ENCODE data around the gene FOXI3.

The FOXI3 gene

DNA sequence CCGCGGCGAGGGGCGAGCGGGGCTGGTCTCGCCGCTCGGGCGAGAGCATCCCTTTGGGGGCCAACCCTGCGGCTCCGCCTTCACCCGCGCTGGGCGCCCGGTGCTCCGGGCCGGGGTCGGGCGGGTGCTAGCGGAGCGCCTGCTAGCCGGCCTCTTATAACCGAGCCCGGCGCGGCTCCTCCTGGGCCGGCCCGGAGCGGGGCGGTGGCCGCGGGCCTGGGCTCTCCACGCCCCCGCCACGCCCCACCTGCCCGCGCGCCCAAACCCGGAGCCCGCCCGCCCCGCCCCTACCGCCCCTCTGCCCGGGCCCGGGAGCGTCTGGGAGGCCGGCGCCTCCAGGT, at the start of gene FOXI3:
Gene FOXI3 (minus strand): TSS at position 129 of the 341 bp plus-strand sequence. CDS start 158 bp downstream, outside the sequence.
- no peak for DNase-seq (ENCODE audit: low read depth)

DNA sequence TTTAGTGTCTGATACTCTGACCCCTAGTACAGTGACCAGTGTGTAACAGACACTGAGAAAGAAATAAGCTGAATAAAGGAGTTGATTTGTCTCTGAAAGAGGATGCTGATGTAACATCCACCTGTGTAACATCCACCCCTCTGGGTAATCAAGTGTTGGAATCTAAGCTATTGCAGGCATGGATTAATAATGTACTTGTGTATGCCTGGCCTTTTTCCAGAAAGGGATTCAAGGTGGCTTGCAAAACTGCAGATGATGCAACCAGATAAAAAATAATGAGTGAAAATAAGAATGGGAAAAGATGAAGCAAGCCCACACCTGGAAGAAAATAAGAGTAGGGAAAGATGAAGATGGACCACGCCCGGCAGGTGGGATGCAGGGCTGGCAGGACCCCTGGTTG, 48.2 kb upstream of the FOXI3 start:
- DNase-seq (ENCODE audit: low read depth): no peak

DNA sequence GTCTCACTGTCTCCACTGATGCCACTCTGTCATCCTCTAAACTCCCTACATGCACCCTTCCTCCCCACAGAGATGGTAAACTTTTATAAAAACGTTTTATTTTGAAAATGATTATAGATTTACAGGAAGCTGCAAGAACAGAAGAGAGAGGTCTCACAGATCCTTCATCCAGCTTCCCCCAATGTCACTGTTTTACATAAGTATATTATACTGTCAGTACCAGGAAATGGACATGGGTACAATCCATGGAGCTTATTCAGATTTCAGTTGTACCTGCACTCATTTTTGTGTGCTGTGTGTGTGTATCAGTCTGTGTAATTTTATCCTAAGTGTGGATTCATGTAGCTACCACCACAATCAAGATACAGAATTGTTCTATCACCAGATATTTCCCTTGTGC, 46.7 kb upstream of the FOXI3 start:
- DNase-seq (ENCODE audit: low read depth): no peak

DNA sequence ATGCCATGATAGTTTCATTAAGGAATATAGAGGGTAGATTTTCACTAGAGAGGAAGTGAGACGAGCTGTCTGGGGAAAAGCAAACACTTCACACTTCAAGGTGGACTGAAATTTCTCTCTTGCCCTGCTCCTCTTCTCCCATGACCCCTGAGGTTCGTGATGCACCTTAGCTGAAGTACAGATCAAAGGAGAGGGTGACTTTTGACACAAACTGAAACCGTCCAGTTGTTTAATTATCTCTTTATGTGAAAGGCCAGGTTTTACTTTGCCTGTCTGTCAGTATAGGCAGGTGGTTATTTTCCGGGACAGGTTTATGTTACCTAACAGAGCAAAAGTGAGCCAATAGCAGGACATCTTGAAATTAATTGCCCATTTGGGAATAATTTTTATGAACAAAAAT, 41.0 kb upstream of the FOXI3 start:
- DNase-seq (ENCODE audit: low read depth): no peak

DNA sequence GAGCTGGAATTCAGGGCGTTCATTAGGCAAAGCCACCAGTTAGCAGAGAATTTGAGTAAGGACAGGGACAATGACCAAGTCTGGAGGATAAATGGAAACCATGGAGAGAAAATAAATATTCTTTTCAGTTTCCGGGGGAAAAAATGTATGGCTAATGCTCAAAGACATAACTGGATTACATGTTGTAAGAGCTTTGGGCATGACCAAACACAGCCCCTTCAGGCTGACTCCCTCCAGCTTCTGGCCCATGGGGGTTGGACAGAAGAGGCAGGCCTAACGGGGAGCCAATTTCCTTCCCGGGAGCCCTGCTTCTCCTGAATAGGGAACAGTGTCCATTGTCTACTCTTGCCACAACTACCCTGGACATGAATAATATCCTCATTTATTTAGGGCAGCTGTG, 39.5 kb upstream of the FOXI3 start:
- no peak for DNase-seq (ENCODE audit: low read depth)

DNA sequence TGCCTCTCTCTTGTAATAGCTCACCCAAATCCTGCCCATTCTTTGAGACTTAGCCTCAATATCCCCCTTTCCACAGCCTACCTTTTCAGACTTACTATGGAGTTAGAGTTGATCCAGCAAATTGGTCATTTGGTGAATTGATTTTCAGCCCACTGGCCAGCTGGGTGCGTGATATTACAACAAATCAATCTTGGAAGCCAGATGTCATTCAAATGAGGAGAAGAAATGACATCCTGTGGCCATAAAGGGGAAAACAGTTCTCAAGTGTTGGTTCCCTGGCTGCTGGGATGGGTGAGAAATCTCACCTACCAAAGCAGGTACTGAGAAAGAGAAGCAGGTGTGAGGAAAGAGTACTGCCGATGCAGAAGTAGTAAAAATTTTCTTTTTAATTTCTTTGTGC, 36.7 kb upstream of the FOXI3 start:
- DNase-seq (ENCODE audit: low read depth): no peak

DNA sequence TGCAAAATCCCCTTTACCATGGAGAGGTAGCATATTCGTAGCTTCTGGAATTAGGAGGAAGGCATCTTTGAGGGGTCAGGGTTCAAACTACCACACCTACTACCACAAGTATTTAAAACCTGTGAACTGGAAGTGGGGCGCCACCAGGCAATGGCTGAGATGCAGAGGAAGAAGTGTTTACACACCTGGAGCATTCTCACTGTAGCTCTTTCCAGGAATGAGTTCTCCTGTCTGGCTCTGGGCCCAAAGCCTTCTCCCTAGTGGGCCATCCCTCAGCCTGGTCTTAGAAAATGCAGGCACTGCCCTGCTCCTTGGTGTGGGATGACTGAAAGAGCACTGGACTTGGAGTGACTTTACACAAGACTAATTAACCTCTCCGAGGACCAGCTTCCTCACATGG, 30.7 kb upstream of the FOXI3 start:
- no peak for DNase-seq (ENCODE audit: low read depth)

DNA sequence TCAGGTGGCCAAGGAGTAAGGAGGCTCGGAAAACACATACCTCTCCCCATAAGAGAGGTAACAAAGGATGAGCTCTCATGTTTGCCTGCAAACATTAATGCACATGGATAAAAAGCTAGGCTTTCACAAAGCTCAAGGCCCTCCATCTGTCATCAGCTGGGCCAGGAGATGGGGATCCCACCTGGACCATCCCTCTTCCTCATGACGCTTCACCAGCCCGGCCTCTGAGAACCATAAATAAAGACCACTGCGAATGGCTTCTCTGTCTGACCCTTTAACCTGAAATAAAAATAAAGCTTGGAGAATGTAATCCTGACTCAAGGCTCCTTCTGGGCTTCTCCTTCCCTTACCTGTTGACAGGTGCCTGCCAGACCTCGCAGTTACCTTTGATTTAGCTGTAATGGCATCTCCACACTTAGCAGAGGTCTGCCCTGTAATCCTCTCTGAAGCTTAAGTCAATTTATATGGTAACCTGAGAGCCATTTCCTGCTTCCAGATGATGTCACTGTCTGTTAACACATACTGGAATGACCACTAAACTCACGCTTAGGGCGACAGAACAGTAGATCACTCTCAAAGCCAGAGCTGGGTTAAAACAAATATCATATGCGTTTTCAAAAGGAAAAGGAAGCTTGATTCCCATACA, 29.3 kb upstream of the FOXI3 start:
- no peak for DNase-seq (ENCODE audit: low read depth)

DNA sequence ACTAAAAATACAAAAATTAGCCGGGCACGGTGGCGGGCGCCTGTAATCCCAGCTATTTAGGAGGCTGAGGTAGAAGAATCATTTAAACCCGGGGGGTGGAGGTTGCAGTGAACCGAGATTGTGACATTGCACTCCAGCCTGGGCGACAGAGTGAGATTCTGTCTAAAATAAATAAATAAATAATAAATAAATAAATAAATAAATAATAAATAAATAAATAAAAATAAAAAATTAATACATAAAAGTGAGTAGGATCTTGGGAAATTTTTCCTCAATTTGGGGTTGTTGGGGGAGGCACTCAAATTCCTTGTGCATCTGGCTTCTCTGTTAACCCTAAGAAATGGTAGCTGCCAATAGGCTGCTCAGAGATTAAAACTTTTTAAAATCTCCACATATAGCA, 20.3 kb upstream of the FOXI3 start:
- no peak for DNase-seq (ENCODE audit: low read depth)

DNA sequence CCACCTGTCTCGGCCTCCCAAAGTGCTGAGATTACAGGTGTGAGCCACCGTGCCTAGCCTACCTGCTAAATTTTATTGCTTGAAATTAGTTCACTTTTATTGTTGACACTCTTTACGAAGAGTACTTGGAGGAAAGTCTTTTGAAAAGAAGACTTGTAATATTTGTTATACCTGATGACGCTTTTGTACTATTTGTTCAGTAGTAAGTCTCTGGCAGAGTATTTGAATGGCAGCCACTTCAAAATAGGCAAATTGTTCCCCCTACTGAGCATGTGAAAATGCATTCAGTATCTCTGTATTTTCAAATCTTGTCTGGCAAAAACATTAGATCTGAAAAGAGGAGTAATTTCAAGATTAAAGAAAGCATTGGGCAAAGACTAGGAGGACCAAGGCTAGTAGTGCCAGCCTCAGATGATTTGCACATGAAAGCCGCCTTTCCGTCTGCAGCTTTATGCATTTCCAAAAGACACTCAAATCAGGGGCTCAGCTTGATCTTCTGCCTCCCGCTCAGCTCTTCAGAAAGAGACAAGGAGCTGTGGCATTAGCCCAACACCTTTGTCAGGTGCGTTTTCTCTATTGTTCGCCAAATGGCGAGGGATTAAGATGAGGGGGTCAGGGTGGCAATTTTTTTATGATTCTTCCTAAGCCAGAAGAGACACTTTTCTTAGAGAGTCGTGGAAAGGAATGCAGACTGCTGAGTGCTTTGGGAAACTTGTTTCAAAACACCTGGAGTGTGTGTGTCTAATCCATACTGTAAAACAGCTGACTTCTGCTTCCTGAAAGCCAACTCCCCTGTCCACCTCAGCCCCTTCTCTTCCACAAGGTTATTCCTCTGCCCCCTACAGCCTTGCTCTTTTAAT, 18.8 kb upstream of the FOXI3 start:
- DNase-seq (ENCODE audit: low read depth): no peak

DNA sequence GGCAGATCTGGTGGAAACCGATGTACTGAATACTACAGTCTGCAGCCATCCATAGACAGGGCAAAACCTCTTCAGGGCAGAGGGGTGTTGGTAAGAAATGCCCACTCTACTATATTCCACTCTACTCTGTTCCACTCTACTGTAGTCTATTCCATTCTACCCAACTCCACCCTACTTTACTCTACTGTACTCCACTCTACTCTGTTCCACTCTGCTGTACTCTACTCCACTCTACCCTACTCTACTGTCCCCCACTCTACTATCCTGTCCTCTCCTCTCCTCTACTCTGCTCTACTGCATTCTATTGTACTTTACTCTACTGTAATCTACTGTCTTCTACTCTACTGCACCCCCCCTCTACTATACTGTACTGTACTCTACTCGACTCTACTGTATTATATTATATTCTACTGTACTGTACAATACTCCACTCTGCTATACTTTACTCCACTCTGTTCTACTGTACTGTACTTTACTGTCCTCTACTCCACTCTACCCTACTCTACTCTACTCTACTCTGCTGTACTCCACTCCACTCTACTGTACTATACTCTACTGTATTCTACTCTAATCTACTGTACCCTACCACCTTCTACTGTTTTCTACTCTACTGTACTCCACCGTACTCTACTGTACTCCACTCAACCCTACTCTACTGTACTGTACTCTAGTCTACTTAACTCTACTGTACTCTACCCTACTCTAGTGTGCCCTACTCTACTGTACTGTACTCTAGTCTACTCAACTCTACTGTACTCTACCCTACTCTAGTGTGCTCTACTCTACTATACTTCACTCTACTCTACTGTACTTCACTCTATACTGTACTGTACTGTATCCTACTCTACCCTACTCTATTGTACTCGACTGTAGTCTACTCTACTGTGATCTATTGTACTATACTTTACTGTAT, 17.0 kb upstream of the FOXI3 start:
- no peak for DNase-seq (ENCODE audit: low read depth)

DNA sequence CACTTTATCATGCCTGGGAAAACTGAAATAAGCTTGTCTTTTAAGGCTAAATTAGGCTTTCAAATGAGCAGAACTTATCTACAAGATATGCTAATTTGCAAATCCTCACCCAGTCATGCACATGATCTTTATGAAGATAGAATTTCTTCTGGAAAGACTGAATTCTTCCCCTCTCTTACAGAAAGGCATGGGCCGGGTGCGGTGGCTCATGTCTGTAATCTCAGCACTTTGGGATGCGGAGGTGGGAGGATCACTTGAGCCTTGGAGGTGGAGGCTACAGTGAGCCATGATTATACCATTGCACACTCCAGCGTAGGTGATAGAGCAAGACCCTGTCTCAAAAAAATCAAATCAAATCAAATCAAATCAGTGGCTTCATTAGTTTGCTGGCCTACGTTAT, 11.7 kb upstream of the FOXI3 start:
- no peak for DNase-seq (ENCODE audit: low read depth)

DNA sequence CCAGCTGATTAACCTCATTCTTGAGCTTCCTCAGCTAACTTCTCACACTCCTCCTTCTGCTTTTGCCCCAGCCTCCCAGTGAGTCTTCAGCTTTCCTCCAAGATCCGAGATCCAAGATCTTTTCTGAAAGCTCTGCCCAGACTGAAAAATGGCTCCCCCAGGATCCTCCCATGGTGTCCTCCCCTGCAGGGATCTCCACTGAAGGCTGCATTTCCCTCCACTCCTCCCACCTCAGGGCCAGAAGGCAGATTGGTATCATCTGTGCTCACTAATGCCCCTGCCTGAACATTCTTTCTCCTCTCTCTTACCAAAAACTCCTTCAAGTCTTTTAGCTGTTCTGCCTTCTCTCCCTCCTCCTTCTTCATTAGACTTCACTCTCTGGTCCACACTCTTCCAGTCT, 6.1 kb upstream of the FOXI3 start:
- DNase-seq (ENCODE audit: low read depth): no peak

DNA sequence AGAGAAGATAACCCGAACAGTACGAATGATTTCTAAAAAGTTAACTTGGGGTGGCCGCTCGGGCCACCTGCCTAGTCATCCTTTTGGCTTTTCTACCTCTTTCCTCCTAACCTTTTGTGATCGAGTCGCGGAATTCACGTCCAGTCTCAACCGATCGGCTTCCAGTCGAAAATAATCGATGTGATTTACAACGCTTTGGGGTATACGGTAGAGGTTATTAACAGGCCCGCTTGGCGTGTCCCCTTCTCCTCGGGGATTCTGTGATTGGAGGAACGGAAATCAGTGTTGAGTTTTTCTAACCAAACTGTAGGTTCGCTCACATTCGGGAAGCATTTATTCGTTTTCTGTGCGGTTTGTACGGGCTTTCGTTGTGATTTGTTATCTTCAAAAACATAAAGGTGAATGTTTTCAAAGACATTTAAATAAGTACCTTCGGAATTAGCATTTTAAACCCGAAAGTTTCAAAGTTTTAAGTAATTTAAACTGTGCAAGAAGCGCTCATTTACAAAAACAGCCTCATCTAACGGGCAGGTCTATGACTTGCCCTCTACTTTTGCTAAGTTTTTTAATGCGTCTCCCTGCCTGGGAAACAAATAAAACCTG, 588 bp upstream of the FOXI3 start:
- DNase-seq (ENCODE audit: low read depth): no peak

DNA sequence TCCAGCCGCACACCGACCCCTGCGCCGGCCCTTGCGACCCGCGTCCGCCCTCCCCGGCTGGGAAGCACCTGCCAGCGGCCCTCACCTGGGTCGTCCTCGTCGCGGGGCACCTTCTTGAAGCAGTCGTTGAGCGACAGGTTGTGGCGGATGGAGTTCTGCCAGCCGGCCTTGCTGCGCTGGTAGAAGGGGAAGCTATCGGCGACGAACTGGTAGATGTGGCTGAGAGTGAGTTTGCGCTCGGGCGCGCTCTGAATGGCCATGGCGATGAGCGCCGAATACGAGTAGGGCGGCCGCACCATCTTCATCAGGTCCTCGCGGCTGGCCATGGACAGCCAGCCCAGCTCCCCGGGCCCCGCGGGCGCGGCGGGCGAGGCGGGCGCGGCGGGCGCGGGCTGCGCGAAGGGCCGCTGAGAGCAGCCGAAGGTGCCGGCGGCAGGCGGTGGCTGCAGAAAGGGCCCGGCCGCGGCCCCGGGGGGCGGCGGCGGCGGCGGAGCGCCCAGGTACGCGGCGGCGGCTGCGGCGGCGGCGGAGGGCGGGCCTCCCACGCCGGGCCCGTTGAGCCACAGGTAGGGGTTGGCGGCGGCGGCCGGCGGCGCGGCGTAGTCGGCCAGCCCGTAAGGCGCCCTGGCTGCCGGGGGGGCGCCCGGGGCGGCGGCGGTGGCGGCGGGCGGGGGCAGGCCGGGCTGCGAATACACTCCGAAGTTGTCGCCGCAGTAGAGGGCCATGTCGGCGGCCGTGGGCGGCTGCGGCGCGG, 505 bp downstream of the FOXI3 start:
- DNase-seq (ENCODE audit: low read depth): no peak

DNA sequence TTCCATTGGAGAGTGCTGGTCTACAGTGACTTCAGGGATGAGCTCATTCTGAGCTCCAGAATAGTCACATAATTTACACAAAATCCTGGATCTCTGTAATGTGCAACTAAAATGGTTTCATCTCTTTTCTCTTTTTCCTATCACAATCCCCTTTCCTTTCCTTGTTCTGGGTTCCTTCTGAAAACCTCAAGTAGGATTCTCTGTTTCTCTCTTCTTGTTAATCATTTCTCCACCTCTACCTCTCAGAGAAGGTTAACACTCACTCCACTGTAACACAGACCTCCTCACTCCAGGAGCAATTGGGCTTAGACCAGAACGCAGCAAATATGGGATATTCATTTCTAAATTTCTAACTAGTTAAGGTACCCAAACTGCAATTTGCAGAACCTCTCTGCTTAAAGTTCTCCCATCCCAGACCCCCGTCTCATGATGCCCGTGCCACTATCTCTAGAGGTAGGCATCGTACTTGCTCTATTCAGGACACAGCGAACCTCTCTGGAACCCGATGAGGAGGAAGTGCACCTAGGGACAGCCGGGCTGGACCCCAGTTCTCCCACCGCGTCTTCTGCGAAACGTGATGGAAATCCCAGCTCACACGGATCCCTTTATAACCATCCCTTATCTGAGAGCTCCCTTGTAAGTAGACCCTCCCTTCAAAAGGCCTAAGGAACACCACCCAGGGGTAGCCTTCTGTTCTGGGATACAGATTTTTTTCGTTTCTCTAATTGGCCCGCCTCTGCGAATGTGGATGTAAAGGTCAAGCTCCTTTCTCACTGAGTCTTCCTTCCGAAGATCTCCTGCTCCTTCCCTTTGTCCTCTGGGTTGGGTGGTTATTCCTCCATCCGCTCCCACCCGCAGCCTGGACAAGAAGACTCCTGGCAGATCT, 1.3 kb downstream of the FOXI3 start:
- DNase-seq (ENCODE audit: low read depth): no peak

DNA sequence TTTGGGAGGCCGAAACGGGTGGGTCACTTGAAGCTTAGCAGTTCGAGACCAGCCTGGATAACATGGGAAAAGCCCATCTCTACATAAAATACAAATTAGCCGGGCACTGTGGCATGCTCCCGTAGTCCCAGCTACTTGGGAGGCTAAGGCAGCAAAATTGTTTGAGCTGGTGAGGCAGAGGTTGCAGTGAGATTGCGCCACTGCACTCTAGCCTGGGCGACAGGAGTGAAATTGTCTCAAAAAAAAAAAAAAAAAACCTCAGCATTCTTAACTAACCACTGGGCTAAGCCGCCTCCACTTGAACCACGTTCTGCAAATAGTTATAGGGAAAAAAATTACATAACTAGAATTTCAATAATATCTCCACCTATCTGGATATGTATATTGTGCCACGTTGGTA, 2.3 kb downstream of the FOXI3 start:
- DNase-seq (ENCODE audit: low read depth): no peak

DNA sequence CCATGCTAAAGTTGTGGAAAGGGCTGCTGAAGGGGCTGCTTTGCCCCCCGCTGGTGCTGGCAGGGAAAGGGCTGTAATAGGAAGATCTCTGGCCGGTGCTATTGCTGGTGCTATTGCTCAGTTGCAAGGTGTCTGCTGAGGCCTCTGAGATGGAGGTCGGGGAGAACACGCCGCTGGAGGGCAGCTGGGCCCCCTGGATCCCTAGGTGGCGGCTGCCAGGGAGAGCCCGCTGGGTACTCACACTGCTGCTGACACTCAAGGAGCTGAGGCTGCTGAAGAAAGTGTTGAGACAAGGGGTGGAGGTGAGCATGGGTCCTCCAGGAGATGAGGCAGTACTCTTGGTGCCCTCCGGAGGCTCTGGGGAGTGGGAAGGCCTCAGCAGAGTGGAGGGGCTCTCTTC, 4.2 kb downstream of the FOXI3 start:
- no peak for DNase-seq (ENCODE audit: low read depth)

DNA sequence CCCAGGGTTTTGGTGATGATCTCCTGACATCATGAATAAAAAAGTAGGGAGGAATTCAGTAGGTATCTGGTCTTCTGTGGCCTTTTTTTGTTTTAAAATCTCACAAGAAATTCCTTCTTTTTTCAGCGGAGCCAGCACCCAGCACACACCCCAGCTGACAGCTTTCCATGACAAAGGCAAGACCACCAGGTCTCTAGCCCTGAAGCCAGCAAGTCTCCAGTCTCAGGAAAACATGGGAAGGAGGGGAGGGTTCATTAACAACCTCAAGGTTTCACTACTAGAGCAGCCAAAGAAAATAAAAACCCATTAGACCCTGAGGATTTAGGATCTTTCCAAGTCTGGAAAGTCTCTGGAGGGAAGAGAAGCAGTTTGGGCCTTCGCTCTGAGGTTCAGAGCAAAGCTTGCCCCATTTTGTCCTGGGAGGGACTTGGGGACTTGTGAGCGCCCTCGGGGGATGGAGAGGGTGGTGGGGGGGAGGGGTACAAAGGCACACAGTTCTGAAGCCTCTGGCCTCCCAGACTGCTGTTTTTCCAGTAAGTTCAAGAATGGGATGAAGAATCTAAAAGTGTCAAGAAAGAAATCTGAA, 9.0 kb downstream of the FOXI3 start:
- DNase-seq (ENCODE audit: low read depth): no peak

DNA sequence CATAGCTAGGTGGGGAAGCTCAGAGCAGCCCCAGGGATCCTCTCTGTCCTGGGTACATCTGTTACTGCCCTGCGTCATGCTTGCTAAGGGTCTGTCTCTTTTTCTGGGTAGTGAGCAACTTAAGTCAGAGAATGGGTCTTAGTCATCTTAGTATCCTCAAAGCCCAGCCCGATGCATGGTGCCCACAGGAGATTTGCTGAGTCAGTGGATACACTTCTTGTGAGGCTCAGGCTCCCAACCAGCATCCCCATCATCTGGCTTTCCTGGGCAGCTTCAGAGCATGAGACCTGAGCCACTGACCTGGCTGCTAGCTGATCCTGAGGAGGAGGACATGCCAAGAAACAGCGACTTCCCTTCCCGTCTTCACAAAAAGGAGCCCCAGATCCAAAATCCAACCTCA, 10.0 kb downstream of the FOXI3 start:
- DNase-seq (ENCODE audit: low read depth): no peak
